HG03175 (cell line): ENCODE results near the gene GPR142.

Experiments
- ATAC-seq: cut with Tn5 transposase; IDR thresholded peaks from one replicate; pipeline ENCODE4 v1.9.1; 2021; ENCODE audit warnings: mild to moderate bottlenecking, moderate library complexity; ENCODE audit not compliant: unreplicated experiment

GPR142 gene

GRCh38 chr17:74417178-74418045, 50.1 kb downstream of the GPR142 start:
- ATAC-seq: peak; percentile 80

GRCh38 chr17:74419928-74420411, 52.7 kb downstream of the GPR142 start:
- no peak for ATAC-seq
